Measurements from ENCODE around the gene ZCCHC8.
A peak's percentile ranks its signal among the peaks of the same experiment; 100 is the strongest.

Gene ZCCHC8

GRCh38 chr12:122427403-122427802, 73.3 kb downstream of the ZCCHC8 start:
- H3K27ac ChIP-seq = no peak overlapping the region
- TF ChIP-seq CTCF (conservative IDR thresholded peaks at IDR 0.05) = no peak
- TF ChIP-seq ZFX (IDR thresholded peaks at IDR 0.05) = no peak

- H3K27ac ChIP-seq = peak overlapping the region; percentile 97
- TF ChIP-seq ZFX (IDR thresholded peaks at IDR 0.05) = no peak
- no peak for TF ChIP-seq CTCF (conservative IDR thresholded peaks at IDR 0.05)
Observed at GRCh38 chr12:122423258-122424165, 77.2 kb downstream of the ZCCHC8 start.

- TF ChIP-seq ZFX (IDR thresholded peaks at IDR 0.05) = no peak
- TF ChIP-seq CTCF (conservative IDR thresholded peaks at IDR 0.05) = no peak
- peak overlapping the region; percentile 97 for H3K27ac ChIP-seq
Observed at GRCh38 chr12:122422730-122423257, 77.9 kb downstream of the ZCCHC8 start.

- H3K27ac ChIP-seq = peak within 1 kb of the TSS; percentile 97
- peak; percentile 89 for TF ChIP-seq ZFX (IDR thresholded peaks at IDR 0.05)
- TF ChIP-seq CTCF (conservative IDR thresholded peaks at IDR 0.05) = peak; percentile 62
Observed at GRCh38 chr12:122421821-122422729, 78.7 kb downstream of the ZCCHC8 start, which contains the start of gene CLIP1. Gene CLIP1, minus strand, starts transcription at chr12:122422669. Its CDS starts 42,217 bp downstream, at chr12:122380452.
